ENCODE measurements around the gene MORF4L1. TPM values are rescaled to one million over a fixed set of nuclear protein-coding genes. Genes with fewer than 3 reads are reported as not detected.
"Not testable (repeated sequence)": the region's sequence is repeated elsewhere in the genome, so short reads cannot be mapped to it uniquely, and the experiment has no call there.

Gene MORF4L1
- total RNA-seq, 4 donors from 2014 or later, result 371 to 476 (median 392) TPM

DNA sequence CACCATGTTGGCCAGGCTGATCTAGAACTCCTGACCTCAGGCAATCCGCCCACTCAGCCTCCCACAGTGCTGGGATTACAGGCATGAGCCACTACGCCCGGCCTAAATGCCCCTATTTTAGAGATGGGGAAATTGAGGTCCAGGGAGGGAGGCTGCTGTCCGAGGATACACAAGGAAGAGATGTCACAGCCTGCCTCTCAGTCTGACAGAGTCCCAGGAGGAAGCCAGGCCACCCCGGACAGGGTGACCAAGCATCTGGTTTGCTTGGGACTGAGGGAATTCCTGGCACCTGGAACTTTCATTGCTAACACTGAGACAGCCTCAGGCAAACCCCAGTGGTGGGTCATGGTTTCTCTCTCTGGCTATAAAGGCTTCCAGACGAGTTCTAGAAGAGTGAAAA, 30.8 kb upstream of the MORF4L1 start:
- peaks cover 0 to 12% (median 7%) of the 10 kb centered on the region in 4 donors for H3K4me1 ChIP-seq
- no peaks in the 10 kb centered on the region for H3K9me3 ChIP-seq
- intact Hi-C loops (cut with DNase I), result no loop called here
- no peak for DNase-seq (ENCODE audit: extremely low spot score)
- no peaks in the 10 kb centered on the region for H3K27me3 ChIP-seq
- H3K4me3 ChIP-seq, result no peak overlapping the region
- no peak for TF ChIP-seq POLR2AphosphoS5 (IDR thresholded peaks at IDR 0.05)
- TF ChIP-seq EP300 (IDR thresholded peaks at IDR 0.05), result no peak
- TF ChIP-seq CTCF (IDR thresholded peaks at IDR 0.05), result no peak
- TF ChIP-seq POLR2A (IDR thresholded peaks at IDR 0.05; ENCODE audit: low read depth), result no peak
- WGBS, result 94% methylated on average over 5 of the region's 6 CpGs
- H3K36me3 ChIP-seq, result no peaks in the 10 kb centered on the region
- H3K27ac ChIP-seq (replicated peaks in 1 of 4), result no peak overlapping the region

DNA sequence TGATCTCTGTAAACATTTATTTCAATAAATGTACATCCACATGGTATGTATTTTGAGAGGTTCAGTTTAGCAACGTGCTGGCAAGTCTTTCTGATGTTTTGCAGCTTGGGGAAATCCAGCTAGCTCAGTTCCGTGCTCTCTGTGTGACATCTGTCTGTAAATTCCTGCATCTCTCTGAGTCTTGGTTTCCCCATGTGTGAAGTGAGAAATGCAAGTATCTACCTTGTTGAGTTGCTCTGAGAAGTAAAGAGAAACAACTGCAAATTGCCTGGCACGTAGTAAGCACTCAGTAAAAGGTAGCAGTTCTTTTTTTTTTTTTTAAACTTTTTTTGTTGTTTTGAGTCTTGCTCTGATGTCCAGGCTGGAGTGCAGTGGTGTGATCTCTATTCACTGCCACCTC, 30.2 kb upstream of the MORF4L1 start:
- Histone ChIP-seq H3K9me3 (no peaks in the 10 kb centered on the region), H3K36me3 (no peaks in the 10 kb centered on the region), H3K4me3 (no peak overlapping the region), H3K4me1 (peaks cover 0 to 12% (median 7%) of the 10 kb centered on the region in 4 donors), H3K27ac (replicated peaks in 1 of 4) (no peak overlapping the region), H3K27me3 (no peaks in the 10 kb centered on the region)
- intact Hi-C loops (cut with DNase I), result no loop called here
- no peak for DNase-seq (ENCODE audit: extremely low spot score)
- WGBS, result 84% methylated on average over 3 of the region's 3 CpGs
- TF ChIP-seq CTCF (IDR thresholded peaks at IDR 0.05) (no peak), POLR2A (IDR thresholded peaks at IDR 0.05; ENCODE audit: low read depth) (no peak), POLR2AphosphoS5 (IDR thresholded peaks at IDR 0.05) (no peak), EP300 (IDR thresholded peaks at IDR 0.05) (no peak)

DNA sequence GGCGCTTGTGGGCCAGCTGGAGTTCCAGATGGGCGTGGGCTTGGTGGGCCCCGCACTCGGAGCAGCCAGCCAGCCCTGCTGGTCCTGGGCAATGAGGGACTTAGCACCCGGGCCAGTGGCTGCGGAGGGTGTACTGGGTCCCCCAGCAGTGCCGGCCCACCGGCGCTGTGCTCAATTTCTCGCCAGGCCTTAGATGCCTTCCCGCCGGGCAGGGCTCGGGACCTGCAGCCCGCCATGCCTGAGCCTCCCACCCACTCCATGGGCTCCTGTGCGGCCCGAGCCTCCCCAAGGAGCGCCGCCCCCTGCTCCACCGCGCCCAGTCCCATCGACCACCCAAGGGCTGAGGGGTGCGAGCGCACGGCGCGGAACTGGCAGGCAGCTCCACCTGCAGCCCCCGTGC, 25.8 kb upstream of the MORF4L1 start:
- H3K27me3 ChIP-seq; DNase-seq (ENCODE audit: extremely low spot score); H3K9me3 ChIP-seq; intact Hi-C loops (cut with DNase I); H3K4me3 ChIP-seq; H3K4me1 ChIP-seq; H3K36me3 ChIP-seq; H3K27ac ChIP-seq (replicated peaks in 1 of 4): not testable (repeated sequence)
- 100% methylated on average over 11 of the region's 27 CpGs for WGBS

- H3K9me3 ChIP-seq; intact Hi-C loops (cut with DNase I); H3K27me3 ChIP-seq; DNase-seq (ENCODE audit: extremely low spot score); H3K36me3 ChIP-seq; H3K4me1 ChIP-seq; H3K27ac ChIP-seq (replicated peaks in 1 of 4); H3K4me3 ChIP-seq: not testable (repeated sequence)
- WGBS, result 94% methylated on average over 13 of the region's 15 CpGs
Measured at GRCh38 chr15:78847387-78847906, 25.2 kb upstream of the MORF4L1 start.

DNA sequence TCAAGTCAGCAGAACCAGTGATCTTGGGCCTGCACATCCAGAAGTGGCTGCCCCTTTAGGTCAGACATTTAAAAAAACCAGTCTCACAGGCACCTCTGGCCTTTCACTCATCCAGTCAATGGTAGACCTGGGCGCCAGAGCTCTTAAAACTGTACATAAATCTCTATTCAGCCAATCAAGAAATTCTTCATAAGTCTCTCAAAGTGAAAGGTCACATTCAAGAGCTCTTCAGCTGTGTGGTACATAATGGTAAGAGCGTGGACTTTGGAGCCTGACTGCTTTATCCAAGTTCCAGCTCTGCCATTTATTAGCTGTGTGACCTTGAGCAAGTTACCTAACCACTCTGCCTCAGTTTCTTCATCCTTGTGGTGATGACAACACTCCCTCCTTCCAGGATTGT, 22.3 kb upstream of the MORF4L1 start:
- Histone ChIP-seq H3K27ac (replicated peaks in 1 of 4) (no peak overlapping the region), H3K9me3 (no peaks in the 10 kb centered on the region)
- TF ChIP-seq POLR2AphosphoS5 (IDR thresholded peaks at IDR 0.05), result no peak
- TF ChIP-seq CTCF (IDR thresholded peaks at IDR 0.05), result no peak
- TF ChIP-seq POLR2A (IDR thresholded peaks at IDR 0.05; ENCODE audit: low read depth), result no peak
- TF ChIP-seq EP300 (IDR thresholded peaks at IDR 0.05), result no peak

More for the DNA sequence above, 22.3 kb upstream of the MORF4L1 start:
- Histone ChIP-seq H3K27me3 (no peaks in the 10 kb centered on the region), H3K36me3 (no peaks in the 10 kb centered on the region), H3K4me3 (no peak overlapping the region), H3K4me1 (no peaks in the 10 kb centered on the region)
- intact Hi-C loops (cut with DNase I), result no loop called here
- WGBS, result 100% methylated on average over 1 of the region's 2 CpGs
- DNase-seq (ENCODE audit: extremely low spot score), result no peak
